B cell (primary cell): ENCODE measurements around the gene NRROS. TPM values are rescaled to one million over a fixed set of nuclear protein-coding genes. Genes with fewer than 3 reads are reported as not detected.

Experiments
- ATAC-seq: fragments of 200-7000 bp; cut with Tn5 transposase; one replicate; pipeline ENCODE4 v1.10.0; 2021; ENCODE audit warnings: low read depth, mild to moderate bottlenecking, moderate number of reproducible peaks, moderate library complexity
- CTCF ChIA-PET: fragments of 350-600 bp; sonication (Branson Sonifier 250); formaldehyde crosslinking; loops from one replicate; lab custom pipeline; 2021; ENCODE audit warnings: antibody characterized with exemption, inconsistent platforms; lab: Charles Lee
- POLR2A ChIA-PET: fragments of 350-600 bp; sonication (Branson Sonifier 250); formaldehyde crosslinking; loops from one replicate; lab custom pipeline; 2021; ENCODE audit warnings: antibody characterized with exemption; lab: Charles Lee
- DNase-seq: peaks from one replicate; pipeline ENCODE4 v3.0.0; 2013
- H2AFZ ChIP-seq: 2 replicates; pipeline ENCODE4 v1.6.1; 2012; ENCODE audit warnings: mild to moderate bottlenecking, low read depth, low read length; ENCODE audit not compliant: insufficient read depth, poor library complexity, severe bottlenecking
- H3K27ac ChIP-seq, 2 donors: 1 replicate in 1 of 2; 2 replicates in 1 of 2; pipeline ENCODE4 v1.5.1; 2012 to 2013; ENCODE audit warnings: low read length in 2 of 2, mild to moderate bottlenecking in 2 of 2, moderate library complexity in 1 of 2
- H3K27me3 ChIP-seq, 4 experiments: fragments of 200-600 bp in 1 of 4; sonication (generic) in 1 of 4; replicated peaks in 1 of 4; 1 replicate in 2 of 4; 2 replicates in 2 of 4; pipeline versions ENCODE4 v1.6.1 to v1.7.0; 2013 to 2016; ENCODE audit warnings: low read length in 3 of 4, mild to moderate bottlenecking in 2 of 4, mixed read lengths in 1 of 4, moderate library complexity in 1 of 4; ENCODE audit not compliant: insufficient read depth in 4 of 4, control insufficient read depth in 3 of 4; ENCODE audit errors: control extremely low read depth in 1 of 4
- H3K36me3 ChIP-seq, 2 experiments: replicated peaks in 1 of 2; 1 replicate in 1 of 2; 2 replicates in 1 of 2; pipeline versions ENCODE4 v1.6.1 to v1.7.1; 2013; ENCODE audit warnings: low read length in 1 of 2; ENCODE audit not compliant: insufficient read depth in 2 of 2, control insufficient read depth in 1 of 2; ENCODE audit errors: control extremely low read depth in 1 of 2, extremely low read depth in 1 of 2
- H3K4me1 ChIP-seq, 2 donors: fragments of 200-600 bp in 1 of 2; sonication (generic) in 1 of 2; 1 replicate in 1 of 2; 2 replicates in 1 of 2; pipeline versions ENCODE4 v1.5.1 to v1.6.1; 2013 to 2017; ENCODE audit warnings: low read length in 2 of 2; ENCODE audit not compliant: control insufficient read depth in 2 of 2, insufficient read depth in 2 of 2
- H3K4me2 ChIP-seq: replicated peaks from 2 replicates; pipeline ENCODE3; 2012; ENCODE audit warnings: mild to moderate bottlenecking, low read depth, low read length; ENCODE audit not compliant: poor library complexity, severe bottlenecking
- H3K4me3 ChIP-seq, 5 experiments: fragments of 200-600 bp in 1 of 5; sonication (generic) in 1 of 5; 1 replicate in 3 of 5; 2 replicates in 2 of 5; pipeline versions ENCODE4 v1.5.1 to v1.7.0; 2011 to 2016; ENCODE audit warnings: low read length in 4 of 5, mild to moderate bottlenecking in 4 of 5, low read depth in 2 of 5, control low read depth in 1 of 5, moderate library complexity in 1 of 5; ENCODE audit not compliant: insufficient read depth in 1 of 5; ENCODE audit errors: control extremely low read depth in 1 of 5, extremely low read depth in 1 of 5
- H3K79me2 ChIP-seq: fragments of 200-600 bp; sonication (generic); one replicate; pipeline ENCODE4 v1.6.0; 2016; ENCODE audit warnings: low read length; ENCODE audit not compliant: control insufficient read depth, insufficient read depth
- H3K9ac ChIP-seq: fragments of 200-600 bp; sonication (generic); 2 replicates; pipeline ENCODE4 v1.6.1; 2017; ENCODE audit warnings: mild to moderate bottlenecking, low read length, moderate library complexity
- H3K9me3 ChIP-seq, 3 donors: one replicate each; pipeline versions ENCODE4 v1.6.1 to v1.7.1; 2013; ENCODE audit warnings: low read length in 2 of 3; ENCODE audit not compliant: control insufficient read depth in 2 of 3, insufficient read depth in 1 of 3; ENCODE audit errors: control extremely low read depth in 1 of 3
- H4K20me1 ChIP-seq: 2 replicates; pipeline ENCODE4 v1.6.0; 2012; ENCODE audit warnings: mild to moderate bottlenecking, low read length; ENCODE audit not compliant: insufficient read depth, control insufficient read depth, poor library complexity, severe bottlenecking
- H3K27ac Mint-ChIP-seq: one replicate; pipeline ENCODE4 v1.8.0; 2021; ENCODE audit warnings: mixed read lengths
- H3K27me3 Mint-ChIP-seq: one replicate; pipeline ENCODE4 v1.8.0; 2021; ENCODE audit warnings: mixed read lengths
- H3K4me1 Mint-ChIP-seq: one replicate; pipeline ENCODE4 v1.8.0; 2021; ENCODE audit warnings: mixed read lengths
- H3K4me3 Mint-ChIP-seq: one replicate; pipeline ENCODE4 v1.8.0; 2021; ENCODE audit warnings: mixed read lengths
- H3K9me3 Mint-ChIP-seq: one replicate; pipeline ENCODE4 v1.8.0; 2022; ENCODE audit warnings: mixed read lengths; ENCODE audit not compliant: insufficient read depth
- CTCF ChIP-seq: fragments of 200-600 bp; IDR thresholded peaks from one replicate; pipeline ENCODE4 v1.8.0; 2022; ENCODE audit warnings: antibody characterized with exemption, mild to moderate bottlenecking
- EZH2 ChIP-seq: IDR thresholded peaks from 2 replicates; pipeline ENCODE4 v1.6.1; 2012; ENCODE audit warnings: borderline replicate concordance, low read depth, mild to moderate bottlenecking, moderate library complexity, low read length; ENCODE audit not compliant: insufficient read depth, poor library complexity, severe bottlenecking
- WGBS: methylation state at CpG from one replicate; pipeline ENCODE4 v1.1.5; 2013; ENCODE audit warnings: missing lambda C conversion rate; ENCODE audit not compliant: insufficient coverage; 5-methylcytosine and 5-hydroxymethylcytosine counted together
- intact Hi-C: fragments of 100-400 bp; cut with micrococcal nuclease; formaldehyde crosslinking; loops from one replicate; pipeline ENCODE4 v1.10.0; 2022
- polyA plus RNA-seq: library from polyadenylated mRNA; depleted of rRNA; stranded (reverse); fragments of >200 nt; gene quantifications from 2 replicates; pipeline ENCODE4 v1.2.3, GENCODE V29; 2012
- total RNA-seq, 2 donors: library from RNA; stranded (reverse); fragments of 120-200 nt in 1 of 2; gene quantifications; 1 replicate in 1 of 2; 2 replicates in 1 of 2; pipeline versions ENCODE4 v1.2.3 to v1.2.4, GENCODE V29; 2013 to 2022

NRROS gene
- total and polyA plus RNA-seq, 2 donors (not counting 1 experiment from before 2014, with no cell fraction given) = 40.1 to 87.9 TPM

- Mint-ChIP-seq H3K9me3 (no peaks in the 10 kb centered on the region), H3K27ac (no peak overlapping the region), H3K27me3 (no peaks in the 10 kb centered on the region), H3K4me3 (no peak overlapping the region), H3K4me1 (peaks cover 31% of the 10 kb centered on the region)
- DNase-seq (no peak), ATAC-seq (no peak)
- Histone ChIP-seq H3K4me2 (no peak overlapping the region), H3K9me3 (no peaks in the 10 kb centered on the region), H2AFZ (no peak overlapping the region), H3K79me2 (peaks cover 45% of the 10 kb centered on the region), H3K9ac (no peak overlapping the region), H3K4me3 (no peak overlapping the region), H4K20me1 (peaks cover 47% of the 10 kb centered on the region), H3K4me1 (no peaks in the 10 kb centered on the region), H3K27me3 (no peaks in the 10 kb centered on the region), H3K27ac (no peak overlapping the region), H3K36me3 (peaks cover 5 to 69% of the 10 kb centered on the region in 2 experiments)
- ChIA-PET CTCF (interaction anchor here (0.9 to 1.0 kb wide), 2 partner anchors 46 to 51 kb away, joined by 3 to 5 read pairs; no protein-coding TSS in a partner anchor), POLR2A (interaction anchor here (0.5 kb wide), 1 partner anchor 18 kb away, joined by 4 read pairs; no protein-coding TSS in a partner anchor)
- TF ChIP-seq EZH2 = no peak
- TF ChIP-seq CTCF = no peak
- over 99% methylated on average over 10 of the region's 12 CpGs for WGBS
- intact Hi-C loops = no loop called here
These were observed 16.0 kb downstream of the NRROS start for GRCh38 chr3:196655496-196655895.

- no peak overlapping the region for H3K27ac Mint-ChIP-seq
- CTCF ChIA-PET = interaction anchor here (0.9 to 1.4 kb wide), 3 partner anchors 12 to 47 kb away, joined by 3 to 5 read pairs (median 3); no protein-coding TSS in a partner anchor
- Histone ChIP-seq H3K27me3 (no peaks in the 10 kb centered on the region), H3K79me2 (peaks cover 41% of the 10 kb centered on the region), H4K20me1 (peaks cover 42% of the 10 kb centered on the region), H3K4me3 (no peak overlapping the region), H3K9ac (no peak overlapping the region), H2AFZ (no peak overlapping the region), H3K27ac (no peak overlapping the region), H3K36me3 (peaks cover 3 to 72% of the 10 kb centered on the region in 2 experiments), H3K4me1 (no peaks in the 10 kb centered on the region), H3K4me2 (no peak overlapping the region), H3K9me3 (no peaks in the 10 kb centered on the region)
- no peak overlapping the region for H3K4me3 Mint-ChIP-seq
- peaks cover 23% of the 10 kb centered on the region for H3K4me1 Mint-ChIP-seq
- no peaks in the 10 kb centered on the region for H3K27me3 Mint-ChIP-seq
- ATAC-seq (no peak), DNase-seq (no peak)
- intact Hi-C loops = no loop called here
- POLR2A ChIA-PET = no interaction called here
- TF ChIP-seq EZH2 (no peak), CTCF (no peak)
- no CpG with 5 or more reads among the region's 5 CpGs for WGBS
- no peaks in the 10 kb centered on the region for H3K9me3 Mint-ChIP-seq
These were observed 16.7 kb downstream of the NRROS start for GRCh38 chr3:196656213-196656612.
